ENCODE data around the gene GPR83.
"Not testable (repeated sequence)": the region's sequence is repeated elsewhere in the genome, so short reads cannot be mapped to it uniquely, and the experiment has no call there.

The GPR83 gene

DNA sequence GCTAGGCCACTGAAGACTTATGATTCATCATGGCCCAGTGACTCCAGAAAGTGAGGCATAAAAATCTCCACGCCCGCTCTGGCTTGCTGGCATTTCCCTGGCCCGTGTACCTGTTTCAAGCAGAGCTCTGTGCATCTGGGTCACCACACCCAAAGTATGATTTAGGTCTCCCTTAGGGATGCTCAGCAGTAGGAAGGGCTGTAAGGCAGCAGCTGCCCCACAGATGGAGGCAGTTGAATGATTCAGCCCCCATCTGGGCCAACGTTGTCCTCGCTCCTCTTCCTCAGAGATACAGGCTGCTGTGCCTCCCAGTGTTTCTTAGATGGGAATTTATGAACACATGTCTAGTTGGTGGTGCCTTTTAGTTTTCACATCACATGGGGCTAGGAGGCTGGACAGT, 21.6 kb downstream of the GPR83 start:
- no peak overlapping the region for H3K18ac ChIP-seq (ENCODE audit: low read length)
- H2BK12ac ChIP-seq (ENCODE audit: low read length), result no peak overlapping the region
- H4K8ac ChIP-seq (ENCODE audit: low read depth, low read length), result no peak overlapping the region
- no peak overlapping the region for H4K12ac ChIP-seq (ENCODE audit: low read depth, low read length)
- no peak overlapping the region for H3K23ac ChIP-seq (ENCODE audit: low read length)
- H3K79me2 ChIP-seq (ENCODE audit: control insufficient read depth, insufficient read depth, low read length, poor library complexity), result no peaks in the 10 kb centered on the region
- H2AFZ ChIP-seq (ENCODE audit: insufficient read depth, low read length, poor library complexity), result no peak overlapping the region
- H3K27ac ChIP-seq (ENCODE audit: low read depth, low read length), result no peak overlapping the region
- no peaks in the 10 kb centered on the region for H3K27me3 ChIP-seq (ENCODE audit: insufficient read depth, low read length)
- no CpG with 5 or more reads among the region's 5 CpGs for WGBS (ENCODE audit: extremely low coverage, insufficient coverage, insufficient read length)
- H3K79me1 ChIP-seq (ENCODE audit: low read length), result no peaks in the 10 kb centered on the region
- no peak overlapping the region for H4K91ac ChIP-seq (ENCODE audit: low read depth, low read length)
- peaks cover 4% of the 10 kb centered on the region for H3K9me3 ChIP-seq (ENCODE audit: insufficient read depth, low read depth, low read length)
- no peak overlapping the region for H2BK5ac ChIP-seq (ENCODE audit: low read depth, low read length, poor library complexity)
- no peaks in the 10 kb centered on the region for H3K36me3 ChIP-seq (ENCODE audit: control insufficient read depth in 1 of 2, insufficient read depth in 2 of 2, low read length in 2 of 2)
- no peaks in the 10 kb centered on the region for H3K4me1 ChIP-seq (ENCODE audit: control insufficient read depth in 1 of 2, insufficient read depth in 2 of 2, low read length in 2 of 2)
- no peak overlapping the region for H2AK5ac ChIP-seq (ENCODE audit: low read length)
- no peak overlapping the region for H3K4me2 ChIP-seq (ENCODE audit: low read length)
- H2BK120ac ChIP-seq (ENCODE audit: insufficient read depth, low read length, poor library complexity), result no peak overlapping the region
- H3K4ac ChIP-seq (ENCODE audit: low read depth, low read length), result no peak overlapping the region
- DNase-seq, result no peak
- no peak overlapping the region for H3K14ac ChIP-seq (ENCODE audit: low read length)
- no peak overlapping the region for H3K9ac ChIP-seq (ENCODE audit: low read length)
- no peak overlapping the region for H3K4me3 ChIP-seq (ENCODE audit: low read depth, low read length)

- Histone ChIP-seq H3K27ac (ENCODE audit: low read depth, low read length) (no peak overlapping the region), H2BK5ac (ENCODE audit: low read depth, low read length, poor library complexity) (no peak overlapping the region), H4K12ac (ENCODE audit: low read depth, low read length) (no peak overlapping the region), H3K4ac (ENCODE audit: low read depth, low read length) (no peak overlapping the region), H3K18ac (ENCODE audit: low read length) (no peak overlapping the region), H3K9ac (ENCODE audit: low read length) (no peak overlapping the region), H3K9me3 (ENCODE audit: insufficient read depth, low read depth, low read length) (peaks cover 2% of the 10 kb centered on the region), H4K91ac (ENCODE audit: low read depth, low read length) (no peak overlapping the region), H3K79me1 (ENCODE audit: low read length) (no peaks in the 10 kb centered on the region), H4K8ac (ENCODE audit: low read depth, low read length) (no peak overlapping the region), H3K79me2 (ENCODE audit: control insufficient read depth, insufficient read depth, low read length, poor library complexity) (no peaks in the 10 kb centered on the region), H2AK5ac (ENCODE audit: low read length) (no peak overlapping the region), H3K23ac (ENCODE audit: low read length) (no peak overlapping the region), H3K4me1 (ENCODE audit: control insufficient read depth in 1 of 2, insufficient read depth in 2 of 2, low read length in 2 of 2) (no peaks in the 10 kb centered on the region), H3K27me3 (ENCODE audit: insufficient read depth, low read length) (no peaks in the 10 kb centered on the region), H3K14ac (ENCODE audit: low read length) (no peak overlapping the region), H3K36me3 (ENCODE audit: control insufficient read depth in 1 of 2, insufficient read depth in 2 of 2, low read length in 2 of 2) (no peaks in the 10 kb centered on the region), H2BK120ac (ENCODE audit: insufficient read depth, low read length, poor library complexity) (no peak overlapping the region), H3K4me2 (ENCODE audit: low read length) (no peak overlapping the region), H2BK12ac (ENCODE audit: low read length) (no peak overlapping the region), H2AFZ (ENCODE audit: insufficient read depth, low read length, poor library complexity) (no peak overlapping the region), H3K4me3 (ENCODE audit: low read depth, low read length) (no peak overlapping the region)
- WGBS (ENCODE audit: extremely low coverage, insufficient coverage, insufficient read length), result no CpG with 5 or more reads among the region's 1 CpG
- no peak for DNase-seq
These were observed 24.4 kb downstream of the GPR83 start for GRCh38 chr11:94376841-94377240.

DNA sequence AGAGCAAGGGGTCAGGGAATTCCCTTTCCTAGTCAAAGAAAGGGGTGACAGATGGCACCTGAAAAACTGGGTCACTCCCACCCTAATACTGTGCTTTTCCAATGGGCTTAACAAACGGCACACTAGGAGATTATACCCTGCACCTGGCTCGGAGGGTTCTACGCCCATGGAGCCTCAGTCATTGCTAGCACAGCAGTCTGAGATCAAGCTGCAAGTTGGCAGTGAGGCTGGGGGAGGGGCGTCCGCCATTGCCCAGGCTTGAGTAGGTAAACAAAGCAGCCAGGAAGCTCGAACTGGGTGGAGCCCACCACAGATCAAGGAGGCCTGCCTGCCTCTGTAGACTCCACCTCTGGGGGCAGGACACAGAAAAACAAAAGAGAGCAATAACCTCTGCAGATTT, 30.6 kb downstream of the GPR83 start:
- H4K12ac ChIP-seq (ENCODE audit: low read depth, low read length); H2BK120ac ChIP-seq (ENCODE audit: insufficient read depth, low read length, poor library complexity); H3K79me1 ChIP-seq (ENCODE audit: low read length); H3K4me2 ChIP-seq (ENCODE audit: low read length); H3K9me3 ChIP-seq (ENCODE audit: insufficient read depth, low read depth, low read length); H3K79me2 ChIP-seq (ENCODE audit: control insufficient read depth, insufficient read depth, low read length, poor library complexity); H4K91ac ChIP-seq (ENCODE audit: low read depth, low read length); H2AK5ac ChIP-seq (ENCODE audit: low read length); H3K36me3 ChIP-seq (ENCODE audit: control insufficient read depth in 1 of 2, insufficient read depth in 2 of 2, low read length in 2 of 2); H2AFZ ChIP-seq (ENCODE audit: insufficient read depth, low read length, poor library complexity); H3K4me3 ChIP-seq (ENCODE audit: low read depth, low read length); DNase-seq; H3K4ac ChIP-seq (ENCODE audit: low read depth, low read length); H3K14ac ChIP-seq (ENCODE audit: low read length); H4K8ac ChIP-seq (ENCODE audit: low read depth, low read length); H3K27me3 ChIP-seq (ENCODE audit: insufficient read depth, low read length); H3K4me1 ChIP-seq (ENCODE audit: control insufficient read depth in 1 of 2, insufficient read depth in 2 of 2, low read length in 2 of 2); H3K18ac ChIP-seq (ENCODE audit: low read length); H2BK5ac ChIP-seq (ENCODE audit: low read depth, low read length, poor library complexity); H3K9ac ChIP-seq (ENCODE audit: low read length); H2BK12ac ChIP-seq (ENCODE audit: low read length); H3K23ac ChIP-seq (ENCODE audit: low read length); H3K27ac ChIP-seq (ENCODE audit: low read depth, low read length): not testable (repeated sequence)
- no CpG with 5 or more reads among the region's 6 CpGs for WGBS (ENCODE audit: extremely low coverage, insufficient coverage, insufficient read length)

- H2BK120ac ChIP-seq (ENCODE audit: insufficient read depth, low read length, poor library complexity); H3K18ac ChIP-seq (ENCODE audit: low read length); H4K8ac ChIP-seq (ENCODE audit: low read depth, low read length); H2BK5ac ChIP-seq (ENCODE audit: low read depth, low read length, poor library complexity); H3K4me1 ChIP-seq (ENCODE audit: control insufficient read depth in 1 of 2, insufficient read depth in 2 of 2, low read length in 2 of 2); H3K27ac ChIP-seq (ENCODE audit: low read depth, low read length); H2AK5ac ChIP-seq (ENCODE audit: low read length); H3K4me2 ChIP-seq (ENCODE audit: low read length); H4K12ac ChIP-seq (ENCODE audit: low read depth, low read length); H3K23ac ChIP-seq (ENCODE audit: low read length); H3K9me3 ChIP-seq (ENCODE audit: insufficient read depth, low read depth, low read length); H3K36me3 ChIP-seq (ENCODE audit: control insufficient read depth in 1 of 2, insufficient read depth in 2 of 2, low read length in 2 of 2); DNase-seq; H3K79me2 ChIP-seq (ENCODE audit: control insufficient read depth, insufficient read depth, low read length, poor library complexity); H4K91ac ChIP-seq (ENCODE audit: low read depth, low read length); H3K9ac ChIP-seq (ENCODE audit: low read length); H3K14ac ChIP-seq (ENCODE audit: low read length); H2AFZ ChIP-seq (ENCODE audit: insufficient read depth, low read length, poor library complexity); H2BK12ac ChIP-seq (ENCODE audit: low read length); H3K27me3 ChIP-seq (ENCODE audit: insufficient read depth, low read length); H3K79me1 ChIP-seq (ENCODE audit: low read length); H3K4me3 ChIP-seq (ENCODE audit: low read depth, low read length); H3K4ac ChIP-seq (ENCODE audit: low read depth, low read length): not testable (repeated sequence)
- WGBS (ENCODE audit: extremely low coverage, insufficient coverage, insufficient read length), result no CpG with 5 or more reads among the region's 10 CpGs
These were observed 50.2 kb downstream of the GPR83 start for GRCh38 chr11:94350850-94351563.

Measured in trophoblast cell (in vitro differentiated cells and primary cell).